GM21515 (cell line): ENCODE measurements around the gene LARP4B.
A peak's percentile ranks its signal among the peaks of the same experiment; 100 is the strongest.

Experiments
- ATAC-seq: cut with Tn5 transposase; IDR thresholded peaks from one replicate; pipeline ENCODE4 v1.9.1; 2021; ENCODE audit not compliant: unreplicated experiment

LARP4B gene

GRCh38 chr10:931326-932318, at the start of gene LARP4B:
TSS of gene LARP4B (minus strand) at chr10:931705. CDS start at chr10:885721, 45,984 bp downstream.
- peak; percentile 93 for ATAC-seq

DNA sequence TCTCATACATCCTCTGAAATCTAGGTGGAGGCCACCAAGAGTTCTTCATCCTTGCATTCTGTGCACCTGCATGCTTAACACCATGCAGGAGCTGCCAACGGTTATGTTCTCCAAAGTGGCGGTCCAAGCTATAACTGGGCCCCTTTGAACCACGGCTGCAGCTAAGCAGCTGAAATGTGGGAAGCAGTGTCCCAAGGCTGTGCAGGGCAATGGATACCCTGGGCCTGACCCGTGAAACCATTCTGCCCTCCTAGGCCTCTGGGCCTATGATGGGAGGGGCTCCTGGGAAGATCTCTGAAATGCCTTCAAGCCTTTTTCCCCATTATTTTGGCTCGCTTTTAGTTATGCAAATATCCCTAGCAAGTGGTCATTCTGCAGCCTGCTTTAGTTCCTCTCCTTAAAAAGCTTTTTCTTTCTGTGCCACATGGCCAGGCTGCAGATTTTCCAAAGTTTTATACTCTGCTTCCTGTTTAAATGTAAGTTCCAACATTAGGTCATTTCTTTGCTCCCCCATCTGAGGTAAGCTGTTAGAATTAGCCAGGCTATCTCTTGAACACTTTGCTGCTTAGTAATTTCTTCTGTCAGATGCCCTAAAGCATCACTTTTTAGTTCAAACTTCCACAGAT, 49.1 kb upstream of the LARP4B start:
- no peak for ATAC-seq

GRCh38 chr10:978826-979421, 47.4 kb upstream of the LARP4B start:
- no peak for ATAC-seq

DNA sequence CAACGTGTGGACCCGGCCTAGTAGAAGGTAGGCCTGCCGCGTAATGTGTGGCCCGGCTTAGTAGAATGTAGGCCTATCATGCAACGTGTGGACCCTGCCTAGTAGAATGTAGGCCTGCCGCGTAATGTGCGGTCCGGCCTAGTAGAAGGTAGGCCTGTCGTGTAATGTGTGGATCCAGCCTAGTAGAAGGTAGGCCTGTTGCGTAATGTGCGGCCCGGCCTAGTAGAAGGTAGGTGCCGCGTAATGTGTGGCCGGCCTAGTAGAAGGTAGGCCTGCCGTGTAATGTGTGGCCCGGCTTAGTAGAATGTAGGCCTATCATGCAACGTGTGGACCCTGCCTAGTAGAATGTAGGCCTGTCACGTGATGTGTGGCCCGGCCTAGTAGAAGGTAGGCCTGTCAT, 44.8 kb upstream of the LARP4B start:
- ATAC-seq: no peak

DNA sequence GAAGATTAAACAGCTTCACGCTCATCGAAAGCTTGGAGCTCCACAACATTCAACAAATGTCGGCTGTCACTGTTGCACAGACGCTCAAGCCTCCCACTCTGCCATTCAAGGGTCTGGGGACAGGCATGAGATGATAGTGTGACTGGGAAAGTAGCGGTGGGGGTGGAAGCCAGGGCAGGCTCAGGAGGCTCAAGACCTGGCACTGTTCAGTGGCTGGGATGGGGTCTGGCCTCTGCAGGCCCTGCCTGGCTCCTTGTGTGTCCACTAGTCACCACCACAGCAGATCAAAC, 43.2 kb upstream of the LARP4B start:
- no peak for ATAC-seq

DNA sequence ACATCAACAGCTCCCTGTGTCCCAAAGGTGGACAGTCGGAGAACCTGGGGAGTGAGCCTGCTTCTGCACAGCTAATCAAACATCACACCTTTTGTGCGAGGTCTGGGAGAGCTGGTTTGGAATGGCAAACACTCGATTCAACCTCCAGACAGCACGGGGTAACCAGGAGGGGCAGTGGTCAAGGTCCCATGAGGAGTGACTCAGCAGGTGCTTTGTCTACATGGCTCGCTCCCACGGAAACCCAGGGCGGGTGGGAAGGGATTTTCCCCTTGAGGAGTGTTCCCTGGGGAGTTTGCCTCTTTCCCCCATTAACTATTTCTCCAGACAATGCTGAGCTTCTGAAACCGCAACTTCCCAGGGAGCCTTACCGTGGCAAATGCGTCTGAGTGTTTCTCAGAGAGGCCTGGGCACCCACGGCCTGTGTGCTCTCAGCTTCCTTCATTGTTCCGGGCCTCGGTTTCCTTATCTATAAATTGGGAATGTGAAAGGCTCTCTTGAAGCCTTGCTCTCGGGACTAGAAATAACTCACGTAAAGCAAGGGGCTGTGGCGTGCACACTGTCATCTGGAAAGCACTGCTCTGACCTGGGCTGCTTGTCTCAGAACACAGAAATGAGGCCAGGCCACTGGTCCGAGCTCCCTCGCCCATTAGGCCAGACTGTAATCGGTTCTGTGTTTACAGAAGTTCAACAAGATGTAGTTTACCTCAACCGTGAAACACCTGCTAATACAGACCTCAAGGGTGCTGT, 42.7 kb upstream of the LARP4B start:
- no peak for ATAC-seq

- ATAC-seq: no peak
Measured at GRCh38 chr10:972763-973162, 41.3 kb upstream of the LARP4B start.

DNA sequence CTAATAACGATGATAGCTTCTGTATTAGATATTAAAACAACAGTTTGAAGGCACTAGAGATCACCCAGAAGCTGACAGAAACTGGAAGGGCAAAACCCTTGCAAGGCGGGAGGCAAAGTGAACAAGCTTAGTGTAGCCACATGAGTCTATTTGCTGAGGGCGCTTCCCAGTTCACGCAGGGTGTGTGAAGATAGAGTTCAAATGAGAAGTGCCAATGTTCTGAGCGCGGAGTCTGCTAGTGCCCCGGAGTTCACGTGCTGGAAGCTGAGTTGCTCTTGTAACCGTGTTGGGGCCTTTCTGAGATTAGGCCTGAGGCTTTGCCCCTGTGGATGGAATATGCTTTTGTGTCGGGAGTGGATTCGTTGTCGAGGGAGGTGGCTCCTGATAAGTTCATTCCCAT, 40.1 kb upstream of the LARP4B start:
- no peak for ATAC-seq

DNA sequence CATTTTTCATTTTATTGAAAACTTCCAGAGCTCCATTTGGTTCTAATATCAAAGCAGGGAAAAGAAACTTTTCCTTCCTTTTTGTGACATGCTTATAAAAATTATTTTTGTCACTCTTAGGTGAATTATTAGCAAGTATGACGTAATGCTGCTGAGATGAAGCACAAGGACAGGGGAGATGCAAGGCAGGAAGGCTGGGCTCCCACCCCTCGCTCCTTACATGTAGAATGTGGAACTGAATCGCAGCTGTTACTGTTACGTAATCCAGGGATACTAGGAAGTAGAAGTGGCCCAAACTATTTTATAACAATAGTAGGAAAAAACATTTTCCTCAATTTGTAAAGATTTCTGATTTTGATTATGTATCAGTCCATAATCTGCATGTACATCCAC, 39.6 kb upstream of the LARP4B start:
- no peak for ATAC-seq

DNA sequence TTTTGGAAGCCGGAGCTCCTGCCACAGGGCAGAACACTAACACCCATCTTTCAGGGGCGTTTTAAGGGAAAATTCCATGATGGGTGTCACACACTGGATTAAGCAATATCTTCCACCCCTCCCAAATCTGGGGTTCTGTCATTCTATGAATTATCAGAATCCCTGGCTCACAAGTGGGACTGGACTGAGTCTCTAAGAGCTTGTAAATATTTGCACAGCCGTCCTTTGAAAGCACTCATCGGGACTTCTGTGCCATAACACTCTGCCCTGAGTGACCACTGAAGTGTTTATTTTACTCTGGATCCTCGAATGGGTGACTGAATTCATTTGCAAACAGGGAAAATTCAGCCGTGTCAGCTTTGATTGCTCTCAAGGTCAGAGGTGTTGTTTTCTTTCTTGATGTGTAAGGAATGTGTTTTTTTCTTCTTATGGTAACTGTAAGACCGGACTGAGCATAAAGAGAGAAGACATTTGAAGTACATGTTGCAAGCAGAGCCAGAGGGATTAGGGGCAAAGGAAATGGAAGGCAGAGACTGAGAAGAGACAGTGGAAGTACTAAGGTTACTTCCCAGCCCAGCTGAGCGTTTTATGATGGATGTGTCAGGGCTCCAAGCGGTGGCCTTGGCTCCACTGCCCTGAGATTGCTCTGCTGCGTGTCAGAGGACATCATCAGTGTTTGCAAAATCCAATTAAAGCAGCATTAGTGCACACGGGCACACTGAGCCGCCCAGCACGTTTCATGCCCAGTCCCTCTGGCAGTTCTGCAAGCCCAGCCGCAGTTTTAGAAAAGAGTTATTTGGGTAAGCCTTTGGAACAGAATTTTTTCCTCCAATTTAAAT, 39.0 kb upstream of the LARP4B start:
- no peak for ATAC-seq

DNA sequence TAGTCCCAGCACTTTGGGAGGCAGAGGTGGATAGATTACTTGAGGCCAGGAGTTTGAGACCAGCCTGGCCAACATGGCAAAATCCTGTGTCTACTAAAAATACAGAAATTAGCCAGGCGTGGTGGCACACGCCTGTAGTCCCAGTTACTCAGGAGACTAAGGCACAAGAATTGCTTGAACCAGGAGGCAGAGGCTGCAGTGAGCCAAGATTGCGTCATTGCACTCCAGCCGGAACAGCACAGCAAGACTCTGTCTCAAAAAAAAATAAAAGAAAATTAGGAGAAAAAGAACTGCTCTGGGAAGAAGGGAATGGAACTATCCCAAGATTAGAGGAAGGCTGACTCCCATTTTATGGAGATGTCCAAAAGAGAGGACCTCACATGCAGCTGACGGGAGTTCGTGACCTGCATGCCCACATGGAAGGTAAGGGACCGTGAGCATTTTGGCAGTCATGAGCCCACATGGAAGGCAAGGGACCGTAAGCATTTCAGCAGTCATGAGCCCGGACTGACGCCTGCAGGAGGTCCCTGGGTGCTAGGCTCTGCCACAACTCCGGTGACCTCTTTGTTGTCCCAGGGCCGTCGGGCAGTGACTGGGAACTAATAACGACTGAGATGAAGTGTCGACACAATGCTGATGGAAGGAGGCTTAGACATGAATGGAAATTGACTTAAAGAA, 38.1 kb upstream of the LARP4B start:
- ATAC-seq: no peak

DNA sequence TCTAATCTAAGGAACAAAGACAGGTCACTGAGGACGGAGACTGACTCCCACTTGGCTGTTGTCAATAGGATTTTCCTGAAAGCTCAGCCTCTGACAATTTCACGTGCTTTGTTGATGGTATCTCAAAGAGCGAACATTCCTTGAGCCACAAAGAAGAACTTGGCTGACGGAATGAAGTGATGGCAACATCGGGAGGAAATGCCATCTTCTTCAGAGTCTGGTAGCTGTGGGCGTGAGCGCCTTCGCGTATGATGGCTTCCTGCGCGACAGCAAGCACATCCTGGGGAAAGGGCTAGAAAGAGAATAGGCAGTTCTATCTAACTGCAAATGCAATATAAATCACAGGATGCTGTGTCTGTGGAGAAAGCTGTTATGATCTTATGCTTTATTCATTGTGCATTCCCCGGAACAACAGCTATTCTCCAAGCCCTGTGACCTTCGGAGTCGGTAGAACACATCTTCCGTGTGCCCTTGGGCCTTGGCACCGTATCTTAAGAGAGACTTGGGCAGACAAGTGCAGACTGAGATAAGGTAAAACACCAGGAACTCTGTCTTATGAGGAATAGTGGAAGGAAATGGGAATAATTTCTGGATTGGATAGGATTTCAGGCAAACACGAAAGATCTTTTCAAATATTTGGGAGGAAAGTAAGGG, 37.2 kb upstream of the LARP4B start:
- no peak for ATAC-seq

DNA sequence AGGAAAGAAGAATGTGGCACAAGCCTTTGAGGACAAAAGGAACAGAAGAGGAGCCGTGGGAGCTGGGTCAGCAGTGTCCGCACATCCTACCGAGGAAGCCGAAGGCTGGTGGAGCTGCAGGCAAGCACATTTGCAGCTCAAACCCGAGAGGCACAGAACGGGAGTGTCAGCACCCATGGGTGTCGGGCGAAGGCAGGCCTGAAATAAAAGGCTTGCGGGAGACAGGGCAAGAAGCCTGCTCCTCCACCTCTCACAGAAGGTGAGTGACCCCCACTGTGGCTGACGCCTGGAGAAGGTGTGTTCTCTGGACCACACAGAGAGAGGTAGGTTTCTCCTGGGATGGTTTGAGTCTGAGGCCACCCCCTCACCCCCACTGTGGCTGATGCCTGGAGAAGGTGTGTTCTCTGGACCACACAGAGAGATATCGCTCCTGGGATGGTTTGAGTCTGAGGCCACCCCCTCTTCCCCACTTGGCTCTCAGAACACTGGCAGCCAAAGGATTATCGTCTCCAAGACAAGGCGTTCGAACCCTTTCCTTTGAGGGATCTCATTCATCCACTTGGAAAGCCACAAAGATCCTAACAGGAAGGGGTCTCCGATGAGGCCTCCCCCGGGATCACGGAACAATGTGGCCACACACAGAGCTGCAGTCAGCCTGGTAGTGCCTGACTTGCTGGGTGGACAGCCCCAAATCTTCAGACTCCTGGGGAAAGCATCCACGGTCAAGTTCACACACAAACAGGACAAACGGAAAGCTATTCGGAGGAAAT, 35.1 kb upstream of the LARP4B start:
- ATAC-seq: no peak

GRCh38 chr10:964988-965417, 33.5 kb upstream of the LARP4B start:
- no peak for ATAC-seq

DNA sequence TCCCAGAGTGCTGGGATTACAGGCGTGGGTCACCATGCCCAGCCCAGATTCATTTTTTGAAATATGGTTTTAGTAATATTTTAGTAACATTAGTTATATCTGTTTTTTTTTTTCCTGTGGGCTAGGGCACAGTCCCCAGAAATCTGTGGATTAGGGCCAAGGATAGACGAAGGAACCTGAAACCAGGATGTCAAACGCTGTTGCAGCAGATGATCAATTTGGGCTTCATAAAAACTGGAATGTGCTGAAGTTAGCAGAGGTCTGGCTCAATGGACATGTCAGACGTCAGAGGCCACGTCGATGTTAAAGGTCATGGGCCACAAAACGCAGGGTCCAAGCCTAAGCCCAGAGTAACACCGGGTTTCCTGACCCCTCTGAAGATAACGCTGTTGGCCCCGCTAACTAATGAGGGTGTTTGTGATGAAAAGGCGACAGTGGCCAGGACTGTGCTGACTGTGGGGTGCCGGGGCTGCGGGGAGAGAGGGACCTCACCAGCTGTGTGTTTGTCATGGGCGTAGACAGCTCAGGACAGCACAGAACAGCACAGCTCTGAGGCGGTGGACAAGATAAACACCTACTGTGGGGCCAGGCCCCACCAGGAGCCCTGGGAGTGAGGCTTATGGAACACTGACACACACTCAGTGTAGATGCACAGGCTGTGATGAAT, 32.9 kb upstream of the LARP4B start:
- no peak for ATAC-seq

DNA sequence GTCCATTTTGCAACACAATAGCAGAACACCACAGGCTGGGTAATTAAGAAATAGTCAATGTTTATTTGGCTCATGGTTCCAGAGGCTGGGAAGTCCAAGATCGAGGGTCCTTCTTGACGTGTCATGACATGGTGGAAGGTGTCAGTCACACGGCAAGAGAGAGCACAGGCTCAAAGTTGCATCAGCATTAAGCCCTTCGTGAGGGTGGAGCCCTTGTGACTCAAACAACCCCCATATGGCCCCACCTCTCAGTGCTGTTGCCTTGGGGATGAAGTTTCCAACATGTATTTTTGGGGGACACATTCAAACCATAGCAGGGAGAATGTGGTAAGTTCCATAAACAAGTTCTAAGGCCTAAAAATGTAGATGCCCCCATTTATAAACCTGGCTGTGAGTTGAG, 32.1 kb upstream of the LARP4B start:
- no peak for ATAC-seq

DNA sequence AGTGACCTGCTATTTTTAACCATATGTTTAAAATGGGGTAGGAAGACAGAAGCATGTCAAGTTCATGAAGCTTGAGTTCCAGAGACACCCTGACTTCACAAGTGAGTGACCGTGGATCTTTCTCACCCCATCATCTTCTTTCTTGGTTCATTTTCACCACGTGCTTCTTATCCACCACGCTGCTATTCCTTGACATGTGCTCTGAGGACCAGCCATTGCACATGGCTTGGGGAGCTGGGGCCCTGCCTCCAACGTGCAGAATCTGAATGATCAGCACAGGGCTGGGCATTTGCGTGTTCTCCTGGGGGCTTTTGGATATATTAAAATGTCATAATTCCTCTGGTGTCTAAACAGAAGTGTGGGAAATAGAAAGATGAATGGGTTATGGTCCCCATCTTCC, 31.7 kb upstream of the LARP4B start:
- ATAC-seq: no peak

GRCh38 chr10:962342-962741, 30.8 kb upstream of the LARP4B start:
- no peak for ATAC-seq
